DMS153 treated with DMSO at 0.1 percent for 48 hours (cell line): ENCODE measurements around the gene ITGB4.
A peak's percentile ranks its signal among the peaks of the same experiment; 100 is the strongest.
"Not testable (repeated sequence)": the region's sequence is repeated elsewhere in the genome, so short reads cannot be mapped to it uniquely, and the experiment has no call there.

Experiments used
- DNase-seq: peaks from one replicate; lab custom pipeline; 2025; ENCODE audit not compliant: unreplicated experiment; lab: John Stamatoyannopoulos, UW

The ITGB4 gene

GRCh38 chr17:75769536-75769935 is 48.3 kb downstream of the ITGB4 start:
- peak; percentile 81 for DNase-seq

GRCh38 chr17:75771334-75772281 is 50.3 kb downstream of the ITGB4 start:
- peak; percentile 38 for DNase-seq

GRCh38 chr17:75773121-75773807 is 52.0 kb downstream of the ITGB4 start:
- DNase-seq, result no peak

GRCh38 chr17:75773808-75774470 is 52.7 kb downstream of the ITGB4 start:
- DNase-seq, result no peak

GRCh38 chr17:75774471-75774990 is 53.3 kb downstream of the ITGB4 start:
- DNase-seq, result no peak

GRCh38 chr17:75774991-75775668 is 53.9 kb downstream of the ITGB4 start:
- DNase-seq, result no peak

- DNase-seq, result no peak
Observed at GRCh38 chr17:75776386-75777295, 55.4 kb downstream of the ITGB4 start.

- DNase-seq, result no peak
Observed at GRCh38 chr17:75777296-75777922, 56.1 kb downstream of the ITGB4 start.

- DNase-seq, result not testable (repeated sequence)
Observed at GRCh38 chr17:75778066-75778860, 57.0 kb downstream of the ITGB4 start.

- DNase-seq, result no peak
Observed at GRCh38 chr17:75778861-75779249, 57.6 kb downstream of the ITGB4 start.

- peak; percentile 99 for DNase-seq
Observed at GRCh38 chr17:75779250-75779986, 58.2 kb downstream of the ITGB4 start.

GRCh38 chr17:75779987-75780889 is 59.0 kb downstream of the ITGB4 start:
- no peak for DNase-seq

GRCh38 chr17:75783069-75783783 is 62.0 kb downstream of the ITGB4 start:
- peak; percentile 70 for DNase-seq

GRCh38 chr17:75783803-75784472 is 62.7 kb downstream of the ITGB4 start:
- peak; percentile 51 for DNase-seq

GRCh38 chr17:75784473-75785015 is 63.3 kb downstream of the ITGB4 start, which contains the start of gene UNK:
UNK (plus strand) TSS chr17:75784806; CDS start chr17:75784881, 75 bp downstream.
- peak; percentile 97 for DNase-seq
